ENCODE results near the gene RABGAP1L. TPM values are rescaled to one million over a fixed set of nuclear protein-coding genes. Genes with fewer than 3 reads are reported as not detected.

Gene RABGAP1L
- total RNA-seq, 1 donor from 2014 or later, result 30.2 TPM

DNA sequence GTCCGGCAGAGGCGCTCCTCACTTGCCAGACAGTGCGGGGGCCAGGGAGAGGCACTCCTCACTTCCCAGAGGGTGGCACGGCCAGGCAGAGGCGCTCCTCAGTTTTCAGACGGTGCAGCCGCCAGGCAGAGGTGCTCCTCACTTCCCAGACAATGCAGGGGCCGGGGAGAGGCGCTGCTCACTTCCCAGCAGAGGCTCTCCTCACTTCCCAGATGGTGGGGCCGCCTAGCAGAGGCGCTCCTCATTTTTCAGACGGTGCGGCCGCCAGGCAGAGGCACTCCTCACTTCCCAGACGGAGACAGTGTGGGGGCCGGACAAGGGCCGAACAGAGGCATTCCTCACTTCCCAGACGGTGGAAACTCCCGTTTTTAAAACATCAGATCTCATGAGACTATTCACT is 602.0 kb downstream of the RABGAP1L start:
- peaks cover 1% of the 10 kb centered on the region for H3K27me3 Mint-ChIP-seq (ENCODE audit: unreplicated experiment)
- H3K36me3 Mint-ChIP-seq (ENCODE audit: low read depth, unreplicated experiment), result peaks cover 3% of the 10 kb centered on the region
- no peak for DNase-seq (ENCODE audit: low spot score)
- no peak overlapping the region for H3K27ac Mint-ChIP-seq (ENCODE audit: unreplicated experiment)
- TF ChIP-seq, protein P1, sequence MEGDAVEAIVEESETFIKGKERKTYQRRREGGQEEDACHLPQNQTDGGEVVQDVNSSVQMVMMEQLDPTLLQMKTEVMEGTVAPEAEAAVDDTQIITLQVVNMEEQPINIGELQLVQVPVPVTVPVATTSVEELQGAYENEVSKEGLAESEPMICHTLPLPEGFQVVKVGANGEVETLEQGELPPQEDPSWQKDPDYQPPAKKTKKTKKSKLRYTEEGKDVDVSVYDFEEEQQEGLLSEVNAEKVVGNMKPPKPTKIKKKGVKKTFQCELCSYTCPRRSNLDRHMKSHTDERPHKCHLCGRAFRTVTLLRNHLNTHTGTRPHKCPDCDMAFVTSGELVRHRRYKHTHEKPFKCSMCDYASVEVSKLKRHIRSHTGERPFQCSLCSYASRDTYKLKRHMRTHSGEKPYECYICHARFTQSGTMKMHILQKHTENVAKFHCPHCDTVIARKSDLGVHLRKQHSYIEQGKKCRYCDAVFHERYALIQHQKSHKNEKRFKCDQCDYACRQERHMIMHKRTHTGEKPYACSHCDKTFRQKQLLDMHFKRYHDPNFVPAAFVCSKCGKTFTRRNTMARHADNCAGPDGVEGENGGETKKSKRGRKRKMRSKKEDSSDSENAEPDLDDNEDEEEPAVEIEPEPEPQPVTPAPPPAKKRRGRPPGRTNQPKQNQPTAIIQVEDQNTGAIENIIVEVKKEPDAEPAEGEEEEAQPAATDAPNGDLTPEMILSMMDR (IDR thresholded peaks at IDR 0.05; ENCODE audit: unreplicated experiment), result no peak
- no peaks in the 10 kb centered on the region for H3K9me3 Mint-ChIP-seq (ENCODE audit: unreplicated experiment)
- no peak overlapping the region for H3K4me3 Mint-ChIP-seq (ENCODE audit: unreplicated experiment)
- no peaks in the 10 kb centered on the region for H3K4me1 Mint-ChIP-seq (ENCODE audit: unreplicated experiment)

DNA sequence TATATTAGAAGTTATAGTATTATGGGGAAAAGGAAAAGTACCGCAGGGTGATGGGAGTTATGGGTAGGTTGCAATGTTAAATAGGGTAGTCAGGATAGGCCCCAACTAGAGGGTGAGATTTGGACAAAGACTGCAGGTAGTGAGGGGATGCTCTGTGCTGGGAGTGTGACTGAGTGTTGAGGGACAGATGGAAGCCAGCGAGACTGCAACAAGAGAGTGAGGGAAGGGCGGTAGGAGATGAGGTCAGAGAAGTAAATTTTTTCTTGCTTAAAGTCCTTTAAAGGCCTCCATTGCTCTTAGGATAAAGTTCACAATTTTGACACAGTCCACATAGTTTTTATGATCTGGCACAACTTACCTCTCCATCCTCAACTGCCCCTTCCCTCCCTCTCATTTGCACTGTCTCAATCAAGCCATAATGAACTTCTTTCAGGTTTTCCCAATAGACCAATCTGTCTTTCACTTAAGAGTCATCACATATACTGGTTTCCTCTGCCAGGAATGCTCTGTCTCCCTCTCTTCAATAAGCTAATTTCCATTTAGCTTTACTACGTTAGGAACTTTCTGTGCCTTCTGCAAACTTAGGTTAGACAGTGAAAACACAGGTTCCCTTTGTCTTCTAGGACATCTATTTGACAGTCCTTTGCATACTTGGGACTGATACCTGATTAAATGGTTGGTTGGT is 602.7 kb downstream of the RABGAP1L start:
- DNase-seq (ENCODE audit: low spot score), result no peak
- Mint-ChIP-seq H3K9me3 (ENCODE audit: unreplicated experiment) (no peaks in the 10 kb centered on the region), H3K27me3 (ENCODE audit: unreplicated experiment) (peaks cover 3% of the 10 kb centered on the region), H3K36me3 (ENCODE audit: low read depth, unreplicated experiment) (peaks cover 3% of the 10 kb centered on the region), H3K4me1 (ENCODE audit: unreplicated experiment) (no peaks in the 10 kb centered on the region), H3K27ac (ENCODE audit: unreplicated experiment) (no peak overlapping the region), H3K4me3 (ENCODE audit: unreplicated experiment) (no peak overlapping the region)
- TF ChIP-seq, protein P1 (IDR thresholded peaks at IDR 0.05; ENCODE audit: unreplicated experiment), result no peak

DNA sequence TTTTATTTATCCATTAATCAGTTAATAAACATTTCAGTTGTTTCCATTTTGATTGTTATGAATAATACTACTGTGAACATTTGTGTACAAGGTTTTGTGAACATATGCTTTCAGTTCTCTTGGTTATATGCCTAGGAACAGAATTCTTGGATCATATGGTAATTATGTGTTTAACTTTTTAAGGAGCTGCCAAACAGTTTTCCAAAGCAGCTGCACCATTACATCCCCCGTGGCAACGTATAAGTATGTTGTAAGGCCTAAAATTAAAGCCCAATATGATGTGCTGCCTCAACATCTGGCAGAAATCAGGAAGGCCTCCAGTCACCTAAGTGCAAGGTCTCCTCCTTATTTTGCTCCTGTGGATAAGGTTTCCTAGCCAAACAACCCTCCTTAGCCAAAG is 604.9 kb downstream of the RABGAP1L start:
- Mint-ChIP-seq H3K4me3 (ENCODE audit: unreplicated experiment) (no peak overlapping the region), H3K4me1 (ENCODE audit: unreplicated experiment) (no peaks in the 10 kb centered on the region), H3K27me3 (ENCODE audit: unreplicated experiment) (peaks cover 3% of the 10 kb centered on the region), H3K9me3 (ENCODE audit: unreplicated experiment) (no peaks in the 10 kb centered on the region), H3K27ac (ENCODE audit: unreplicated experiment) (no peak overlapping the region), H3K36me3 (ENCODE audit: low read depth, unreplicated experiment) (peaks cover 3% of the 10 kb centered on the region)
- no peak for DNase-seq (ENCODE audit: low spot score)
- TF ChIP-seq, protein P1 (IDR thresholded peaks at IDR 0.05; ENCODE audit: unreplicated experiment), result no peak

DNA sequence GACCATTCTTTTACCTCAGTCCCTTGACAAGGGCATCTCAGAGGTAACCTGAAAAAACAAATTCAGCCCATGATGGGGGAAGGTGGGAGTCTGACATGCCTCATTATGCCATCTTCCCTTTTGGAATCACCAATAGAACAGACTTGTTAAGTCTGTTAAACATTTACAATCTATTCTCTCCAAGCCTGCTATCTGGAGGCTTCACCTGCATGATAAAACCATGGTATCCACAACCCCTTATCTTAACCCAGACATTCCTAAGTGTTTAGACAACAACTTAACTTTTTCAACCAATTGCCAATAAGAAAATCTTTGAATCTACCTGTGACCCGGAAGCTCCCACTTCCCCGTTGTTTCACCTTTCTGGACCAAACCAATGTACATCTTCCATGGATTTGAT is 607.4 kb downstream of the RABGAP1L start:
- TF ChIP-seq, protein P1 (IDR thresholded peaks at IDR 0.05; ENCODE audit: unreplicated experiment), result no peak
- Mint-ChIP-seq H3K27me3 (ENCODE audit: unreplicated experiment) (peaks cover 2% of the 10 kb centered on the region), H3K36me3 (ENCODE audit: low read depth, unreplicated experiment) (no peaks in the 10 kb centered on the region), H3K4me1 (ENCODE audit: unreplicated experiment) (no peaks in the 10 kb centered on the region), H3K27ac (ENCODE audit: unreplicated experiment) (no peak overlapping the region), H3K9me3 (ENCODE audit: unreplicated experiment) (no peaks in the 10 kb centered on the region), H3K4me3 (ENCODE audit: unreplicated experiment) (no peak overlapping the region)
- DNase-seq (ENCODE audit: low spot score), result no peak

DNA sequence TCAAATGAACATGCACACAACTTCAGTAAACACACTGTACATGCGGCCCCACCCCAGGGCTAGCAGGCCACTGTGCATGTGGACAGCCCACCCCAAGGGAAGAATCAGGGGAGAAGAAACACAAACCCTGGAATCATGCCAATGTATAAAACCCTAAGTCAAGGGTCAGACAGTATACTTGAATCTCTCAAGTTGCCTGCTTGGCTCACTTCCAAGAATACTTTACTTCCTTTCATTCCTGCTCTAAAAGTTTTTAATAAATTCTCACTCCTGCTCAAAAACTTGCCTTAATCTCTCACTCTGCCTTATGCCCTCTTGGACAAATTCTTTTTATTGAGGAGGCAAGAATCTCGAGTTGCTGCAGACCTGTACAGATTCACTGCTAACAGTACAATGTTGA is 609.2 kb downstream of the RABGAP1L start:
- Mint-ChIP-seq H3K4me3 (ENCODE audit: unreplicated experiment) (no peak overlapping the region), H3K4me1 (ENCODE audit: unreplicated experiment) (no peaks in the 10 kb centered on the region), H3K27ac (ENCODE audit: unreplicated experiment) (no peak overlapping the region), H3K36me3 (ENCODE audit: low read depth, unreplicated experiment) (no peaks in the 10 kb centered on the region), H3K27me3 (ENCODE audit: unreplicated experiment) (peaks cover 2% of the 10 kb centered on the region), H3K9me3 (ENCODE audit: unreplicated experiment) (no peaks in the 10 kb centered on the region)
- TF ChIP-seq, protein P1 (IDR thresholded peaks at IDR 0.05; ENCODE audit: unreplicated experiment), result no peak
- no peak for DNase-seq (ENCODE audit: low spot score)

Measured in endothelial cell (in vitro differentiated cells).